ENCODE results near the gene STAT3. TPM values are rescaled to one million over a fixed set of nuclear protein-coding genes. Genes with fewer than 3 reads are reported as not detected.

STAT3 gene
- total and polyA plus RNA-seq, 2 donors (not counting 1 experiment from before 2014, with no cell fraction given), result 50.1 to 140 TPM

GRCh38 chr17:42338427-42338985, 49.7 kb downstream of the STAT3 start:
- Mint-ChIP-seq H3K27me3 (no peaks in the 10 kb centered on the region), H3K27ac (peak overlapping the region; percentile 76), H3K4me3 (no peak overlapping the region), H3K4me1 (peaks cover 33% of the 10 kb centered on the region), H3K9me3 (ENCODE audit: insufficient read depth) (no peaks in the 10 kb centered on the region)
- Histone ChIP-seq H3K79me2 (ENCODE audit: control insufficient read depth, insufficient read depth, low read length) (peaks cover 14% of the 10 kb centered on the region), H3K36me3 (replicated peaks in 1 of 2; ENCODE audit: control extremely low read depth in 1 of 2, control insufficient read depth in 1 of 2, extremely low read depth in 1 of 2, insufficient read depth in 2 of 2, low read length in 1 of 2) (peaks cover 8 to 65% of the 10 kb centered on the region in 2 experiments), H3K4me1 (ENCODE audit: control insufficient read depth in 2 of 2, insufficient read depth in 2 of 2, low read length in 2 of 2) (peaks cover 0 to 6% of the 10 kb centered on the region in 2 donors), H4K20me1 (ENCODE audit: control insufficient read depth, insufficient read depth, low read length, poor library complexity, severe bottlenecking) (peaks cover 7% of the 10 kb centered on the region), H3K9ac (ENCODE audit: low read length) (no peak overlapping the region), H3K4me3 (ENCODE audit: control extremely low read depth in 1 of 5, extremely low read depth in 1 of 5, insufficient read depth in 1 of 5, low read depth in 2 of 5, low read length in 4 of 5) (no peak overlapping the region), H3K4me2 (replicated peaks; ENCODE audit: low read depth, low read length, poor library complexity, severe bottlenecking) (no peak overlapping the region), H3K27me3 (replicated peaks in 1 of 4; ENCODE audit: control extremely low read depth in 1 of 4, control insufficient read depth in 3 of 4, insufficient read depth in 4 of 4, low read length in 3 of 4) (no peaks in the 10 kb centered on the region), H3K27ac (ENCODE audit: low read length in 2 of 2) (no peak overlapping the region), H2AFZ (ENCODE audit: insufficient read depth, low read depth, low read length, poor library complexity, severe bottlenecking) (no peak overlapping the region), H3K9me3 (ENCODE audit: control extremely low read depth in 1 of 3, control insufficient read depth in 2 of 3, insufficient read depth in 1 of 3, low read length in 2 of 3) (no peaks in the 10 kb centered on the region)
- DNase-seq (no peak), ATAC-seq (ENCODE audit: low read depth) (no peak)
- intact Hi-C loops (cut with micrococcal nuclease), result no loop called here
- CTCF ChIA-PET, result no interaction called here
- no CpG with 5 or more reads among the region's 4 CpGs for WGBS (ENCODE audit: insufficient coverage)
- POLR2A ChIA-PET, result no interaction called here
- TF ChIP-seq, protein P1, sequence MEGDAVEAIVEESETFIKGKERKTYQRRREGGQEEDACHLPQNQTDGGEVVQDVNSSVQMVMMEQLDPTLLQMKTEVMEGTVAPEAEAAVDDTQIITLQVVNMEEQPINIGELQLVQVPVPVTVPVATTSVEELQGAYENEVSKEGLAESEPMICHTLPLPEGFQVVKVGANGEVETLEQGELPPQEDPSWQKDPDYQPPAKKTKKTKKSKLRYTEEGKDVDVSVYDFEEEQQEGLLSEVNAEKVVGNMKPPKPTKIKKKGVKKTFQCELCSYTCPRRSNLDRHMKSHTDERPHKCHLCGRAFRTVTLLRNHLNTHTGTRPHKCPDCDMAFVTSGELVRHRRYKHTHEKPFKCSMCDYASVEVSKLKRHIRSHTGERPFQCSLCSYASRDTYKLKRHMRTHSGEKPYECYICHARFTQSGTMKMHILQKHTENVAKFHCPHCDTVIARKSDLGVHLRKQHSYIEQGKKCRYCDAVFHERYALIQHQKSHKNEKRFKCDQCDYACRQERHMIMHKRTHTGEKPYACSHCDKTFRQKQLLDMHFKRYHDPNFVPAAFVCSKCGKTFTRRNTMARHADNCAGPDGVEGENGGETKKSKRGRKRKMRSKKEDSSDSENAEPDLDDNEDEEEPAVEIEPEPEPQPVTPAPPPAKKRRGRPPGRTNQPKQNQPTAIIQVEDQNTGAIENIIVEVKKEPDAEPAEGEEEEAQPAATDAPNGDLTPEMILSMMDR (IDR thresholded peaks at IDR 0.05), result no peak
- TF ChIP-seq EZH2 (IDR thresholded peaks at IDR 0.05; ENCODE audit: borderline replicate concordance, insufficient read depth, low read depth, low read length, poor library complexity, severe bottlenecking), result no peak

- Histone ChIP-seq H3K79me2 (ENCODE audit: control insufficient read depth, insufficient read depth, low read length) (peaks cover 14% of the 10 kb centered on the region), H3K27me3 (replicated peaks in 1 of 4; ENCODE audit: control extremely low read depth in 1 of 4, control insufficient read depth in 3 of 4, insufficient read depth in 4 of 4, low read length in 3 of 4) (no peaks in the 10 kb centered on the region), H3K4me3 (ENCODE audit: control extremely low read depth in 1 of 5, extremely low read depth in 1 of 5, insufficient read depth in 1 of 5, low read depth in 2 of 5, low read length in 4 of 5) (no peak overlapping the region), H2AFZ (ENCODE audit: insufficient read depth, low read depth, low read length, poor library complexity, severe bottlenecking) (no peak overlapping the region), H3K4me1 (ENCODE audit: control insufficient read depth in 2 of 2, insufficient read depth in 2 of 2, low read length in 2 of 2) (peaks cover 0 to 3% of the 10 kb centered on the region in 2 donors), H4K20me1 (ENCODE audit: control insufficient read depth, insufficient read depth, low read length, poor library complexity, severe bottlenecking) (peaks cover 7% of the 10 kb centered on the region), H3K36me3 (replicated peaks in 1 of 2; ENCODE audit: control extremely low read depth in 1 of 2, control insufficient read depth in 1 of 2, extremely low read depth in 1 of 2, insufficient read depth in 2 of 2, low read length in 1 of 2) (peaks cover 10 to 70% of the 10 kb centered on the region in 2 experiments), H3K27ac (ENCODE audit: low read length in 2 of 2) (no peak overlapping the region), H3K9ac (ENCODE audit: low read length) (no peak overlapping the region), H3K9me3 (ENCODE audit: control extremely low read depth in 1 of 3, control insufficient read depth in 2 of 3, insufficient read depth in 1 of 3, low read length in 2 of 3) (no peaks in the 10 kb centered on the region), H3K4me2 (replicated peaks; ENCODE audit: low read depth, low read length, poor library complexity, severe bottlenecking) (no peak overlapping the region)
- Mint-ChIP-seq H3K27me3 (no peaks in the 10 kb centered on the region), H3K9me3 (ENCODE audit: insufficient read depth) (no peaks in the 10 kb centered on the region), H3K4me1 (peaks cover 30% of the 10 kb centered on the region), H3K4me3 (no peak overlapping the region), H3K27ac (peak overlapping the region; percentile 59)
- no peak for TF ChIP-seq EZH2 (IDR thresholded peaks at IDR 0.05; ENCODE audit: borderline replicate concordance, insufficient read depth, low read depth, low read length, poor library complexity, severe bottlenecking)
- TF ChIP-seq, protein P1 (IDR thresholded peaks at IDR 0.05), result no peak
- ChIA-PET CTCF (interaction anchor here (0.6 kb wide), 1 partner anchor 46 kb away, joined by 3 read pairs; no protein-coding TSS in a partner anchor), POLR2A (interaction anchor here (1.2 kb wide), 1 partner anchor 51 kb away, joined by 3 read pairs; the partner anchor contains the start of gene STAT3)
- peak; percentile 33 for DNase-seq
- 67% methylated on average over 15 of the region's 15 CpGs for WGBS (ENCODE audit: insufficient coverage)
- intact Hi-C loops (cut with micrococcal nuclease), result no loop called here
- peak; percentile 36 for ATAC-seq (ENCODE audit: low read depth)
These were observed 50.8 kb downstream of the STAT3 start for GRCh38 chr17:42337442-42337841.

All from B cell (primary cell).